HL-60 (cell line): ENCODE measurements around the gene HOXB6.

Experiments
- microRNA-seq: library from miRNA; unstranded; fragments of <30 nt; microRNA quantifications from one replicate; pipeline ENCODE4, GENCODE V29; 2018

Gene HOXB6

Small RNA genes within 50 kb of the gene (microRNA-seq; reads per million reads assigned to microRNA genes)
- gene MIR196A1, result 7.2 reads per million, percentile 24 among the genes with 10 or more reads in this experiment
